Muscle of back (tissue), 11 donors: ENCODE measurements around the gene PLA2G6. TPM values are rescaled to one million over a fixed set of nuclear protein-coding genes. Genes with fewer than 3 reads are reported as not detected.
"Not testable (repeated sequence)": the region's sequence is repeated elsewhere in the genome, so short reads cannot be mapped to it uniquely, and the experiment has no call there.

Experiments
- DNase-seq, 3 donors: peaks; one replicate each; pipeline versions ENCODE4 v3.0.0 to v3.0.0-alpha.2; 2013
- polyA plus RNA-seq, 10 donors: library from polyadenylated mRNA; unstranded; fragments of 120-200 nt; gene quantifications; one replicate each; pipeline ENCODE4 v1.2.1, GENCODE V29; 2013; ENCODE audit not compliant: insufficient read length in 10 of 10

The PLA2G6 gene
- polyA plus RNA-seq, 10 donors: 7.3 to 14.9 (median 10.4) TPM

- no peak for DNase-seq
Measured at GRCh38 chr22:38192475-38192863, 10.8 kb upstream of the PLA2G6 start.

DNA sequence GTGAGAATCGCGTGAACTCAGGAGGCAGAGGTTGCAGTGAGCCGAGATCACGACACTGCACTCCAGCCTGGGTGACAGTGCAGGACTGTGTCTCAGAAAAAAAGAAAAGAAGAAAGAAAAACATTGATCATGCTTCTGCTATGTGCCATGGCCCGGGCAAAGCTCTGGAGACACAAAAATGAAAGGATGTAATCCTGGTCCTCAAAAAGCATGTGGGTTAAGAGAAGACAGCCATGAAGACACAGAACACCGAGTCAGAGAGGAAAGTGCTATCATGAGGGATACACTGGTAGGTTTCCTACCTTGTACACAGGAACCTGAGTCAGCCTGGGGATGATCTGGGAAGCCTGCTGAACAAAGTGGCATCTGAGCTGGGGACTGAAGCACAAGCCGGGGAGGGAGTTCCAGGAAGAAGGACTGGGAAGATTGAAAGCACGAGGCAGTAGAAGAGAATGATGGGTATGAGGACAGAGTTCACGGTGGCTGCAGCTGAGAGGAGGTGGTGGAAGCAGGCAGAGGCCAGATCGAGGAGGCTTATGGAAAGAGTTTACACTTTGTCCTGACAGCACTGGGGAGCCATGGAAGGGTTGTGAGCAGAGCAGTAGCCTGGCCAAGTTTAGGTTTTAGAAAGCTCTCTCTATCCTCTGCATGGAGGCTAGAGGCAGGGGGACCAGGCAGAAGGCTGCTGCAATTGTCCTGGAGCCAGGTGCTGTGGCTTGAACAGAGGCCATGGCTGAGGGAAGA lies 10.3 kb upstream of the PLA2G6 start:
- DNase-seq: no peak

- DNase-seq: no peak
Measured at GRCh38 chr22:38191055-38191454, 9.4 kb upstream of the PLA2G6 start.

- DNase-seq: no peak
Measured at GRCh38 chr22:38190581-38190980, 9.0 kb upstream of the PLA2G6 start.

- no peak for DNase-seq
Measured at GRCh38 chr22:38189104-38189503, 7.5 kb upstream of the PLA2G6 start.

- no peak for DNase-seq
Measured at GRCh38 chr22:38187413-38188212, 6.0 kb upstream of the PLA2G6 start.

GRCh38 chr22:38186429-38186828 lies 4.8 kb upstream of the PLA2G6 start:
- no peak for DNase-seq

GRCh38 chr22:38184788-38185187 lies 3.2 kb upstream of the PLA2G6 start:
- DNase-seq: no peak

DNA sequence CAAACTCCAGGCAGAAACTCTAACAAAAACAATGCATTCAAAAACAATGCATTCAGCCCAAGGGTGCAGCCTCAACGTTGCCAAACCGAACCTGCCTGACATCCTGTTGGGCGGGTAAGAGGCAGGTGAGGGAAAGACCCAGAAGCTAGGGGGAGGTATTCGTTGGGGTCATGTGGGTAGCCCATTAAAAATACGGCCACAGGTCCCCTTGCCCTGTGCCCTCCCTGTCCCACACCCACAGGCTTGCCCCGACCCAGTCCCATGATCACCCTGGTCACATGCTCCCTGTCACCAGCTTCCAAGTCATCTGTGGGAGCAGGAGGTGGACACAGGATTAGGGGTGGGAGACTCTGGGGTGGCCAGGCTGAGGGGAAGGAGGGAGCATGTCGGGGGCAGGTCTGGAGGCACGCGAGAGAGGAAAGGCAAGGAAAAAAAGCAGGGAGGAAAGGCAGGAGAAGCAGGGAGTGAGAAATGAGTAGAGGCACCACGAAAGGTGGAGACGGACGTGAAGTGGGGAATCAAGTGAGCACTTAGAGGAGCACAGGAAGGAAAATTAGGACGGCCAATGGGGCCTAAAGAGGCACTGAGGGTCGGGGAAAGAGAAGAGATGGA lies 683 bp downstream of the PLA2G6 start:
- peak in 1 of 3 donors; percentile 58 for DNase-seq

DNA sequence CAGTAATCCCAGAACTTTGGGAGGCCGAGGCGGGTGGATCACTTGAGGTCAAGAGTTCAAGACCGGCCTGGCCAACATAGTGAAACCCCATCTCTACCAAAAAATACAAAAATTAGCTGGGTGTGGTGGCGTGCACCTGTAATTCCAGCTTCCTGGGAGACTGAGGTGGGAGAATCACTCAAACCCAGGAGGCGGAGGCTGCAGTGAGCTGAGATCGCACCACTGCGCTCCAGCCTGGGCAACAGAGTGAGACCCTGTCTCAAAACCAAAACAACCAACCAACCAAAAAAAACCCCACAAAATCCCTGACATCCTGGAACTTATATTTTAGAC lies 3.1 kb downstream of the PLA2G6 start:
- DNase-seq: not testable (repeated sequence)

DNA sequence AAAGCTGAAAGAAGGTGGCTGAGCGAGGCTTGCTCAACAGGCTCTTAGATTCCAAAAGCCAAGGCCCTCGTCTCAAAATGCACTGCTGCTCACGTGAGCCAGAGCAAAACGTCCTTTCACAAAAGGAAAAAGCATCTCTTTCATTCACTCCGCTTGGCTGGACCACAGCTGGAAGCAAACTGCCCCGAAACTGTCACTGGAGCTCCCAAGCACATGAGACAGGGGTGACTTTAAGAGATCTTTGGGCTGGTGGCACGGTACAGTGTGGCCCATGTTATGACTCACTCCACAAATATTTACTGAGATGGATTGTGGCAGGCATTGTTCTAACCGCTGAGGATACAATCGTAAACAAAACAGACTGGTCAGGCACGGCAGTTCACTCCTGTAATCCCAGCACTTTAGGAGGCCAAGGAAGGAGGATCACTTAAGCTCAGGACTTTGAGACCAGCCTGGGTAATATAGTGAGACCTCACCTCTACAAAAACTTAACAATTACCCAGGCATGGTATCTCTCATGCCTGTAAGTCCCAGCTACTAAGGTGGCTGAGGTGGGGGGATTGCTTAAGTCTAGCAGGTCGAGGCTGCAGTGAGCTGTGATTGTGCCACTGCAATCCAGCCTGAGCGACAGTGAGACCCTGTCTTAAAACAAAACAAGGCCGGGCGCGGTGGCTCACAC lies 3.6 kb downstream of the PLA2G6 start:
- DNase-seq: no peak

GRCh38 chr22:38177571-38177925 lies 4.1 kb downstream of the PLA2G6 start:
- DNase-seq: not testable (repeated sequence)

- no peak for DNase-seq
Measured at GRCh38 chr22:38177044-38177443, 4.6 kb downstream of the PLA2G6 start.

- DNase-seq: peak; percentile 70 to 83 (median 79)
Measured at GRCh38 chr22:38176170-38176741, 5.4 kb downstream of the PLA2G6 start.

DNA sequence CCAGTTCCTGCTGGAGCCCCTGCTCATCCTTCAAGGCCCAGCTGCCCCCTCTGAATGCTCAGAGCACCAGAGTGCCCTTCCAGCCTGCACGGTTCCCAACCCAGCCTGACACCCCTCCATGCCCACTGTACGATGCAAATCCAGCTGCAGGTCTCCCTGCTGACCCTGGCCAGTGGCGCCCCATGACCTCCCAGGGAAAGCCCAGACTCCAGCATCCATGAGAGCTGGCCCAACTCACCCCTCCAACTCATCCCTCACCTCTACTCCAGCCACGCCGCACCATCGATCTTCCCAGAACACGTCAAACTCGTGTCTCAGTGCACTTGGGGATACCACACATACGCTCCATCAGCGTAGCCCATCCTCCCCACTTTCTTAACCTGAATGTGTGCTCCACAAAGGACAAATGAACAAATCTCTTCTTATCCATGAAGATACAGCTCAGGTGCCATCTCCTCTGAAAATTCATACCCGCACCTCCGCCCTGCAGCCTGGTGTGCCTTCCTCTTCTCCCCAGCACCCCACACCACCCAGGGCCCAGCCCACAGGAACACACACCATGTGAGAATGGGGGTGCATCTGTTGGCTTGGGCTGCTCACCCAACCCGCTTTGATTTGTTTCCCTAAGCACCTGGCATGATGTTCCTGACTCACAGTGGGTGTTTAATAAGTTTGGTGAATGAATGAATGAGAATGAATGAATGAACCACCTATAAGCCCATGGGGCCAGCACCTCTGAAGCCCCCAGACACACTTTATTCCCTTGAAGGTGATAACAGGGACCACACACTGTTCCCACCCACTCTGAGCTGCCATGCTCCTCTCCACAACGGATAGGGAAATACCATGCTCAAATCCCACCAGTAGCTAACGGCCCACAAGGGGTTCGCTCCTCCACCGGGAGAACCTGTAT lies 6.2 kb downstream of the PLA2G6 start:
- DNase-seq: no peak

DNA sequence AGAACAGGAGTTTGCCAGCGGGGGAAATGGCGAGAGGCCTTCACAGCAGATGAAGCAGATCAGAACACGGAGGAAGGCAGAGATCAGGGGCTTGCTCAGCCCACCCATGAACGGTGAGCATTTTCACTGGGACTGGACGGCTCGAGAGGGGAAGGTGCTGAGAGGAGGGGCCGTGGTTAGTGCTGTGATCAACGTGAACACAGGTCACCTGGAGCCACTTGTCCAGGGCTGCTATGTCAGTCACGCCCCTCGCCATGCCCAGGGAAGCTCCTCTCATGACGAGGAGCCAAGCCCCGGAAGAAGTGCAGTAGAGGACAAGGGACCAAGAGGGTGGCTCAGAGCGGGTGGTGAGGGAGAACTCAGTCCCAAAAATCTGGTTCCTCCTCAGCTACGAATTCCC lies 7.0 kb downstream of the PLA2G6 start:
- DNase-seq: no peak

DNA sequence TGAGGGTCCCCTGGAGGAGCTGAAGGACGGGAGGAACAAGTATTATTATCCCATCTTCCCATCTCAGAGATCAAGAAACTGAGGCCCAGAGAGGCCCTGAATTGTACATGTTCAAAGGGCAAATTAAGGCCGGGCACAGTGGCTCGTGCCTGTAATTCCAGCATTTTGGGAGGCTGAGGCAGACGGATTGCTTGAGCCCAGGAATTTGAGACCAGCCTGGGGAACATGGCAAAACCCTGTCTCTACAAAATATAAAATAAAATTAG lies 8.1 kb downstream of the PLA2G6 start:
- DNase-seq: no peak

DNA sequence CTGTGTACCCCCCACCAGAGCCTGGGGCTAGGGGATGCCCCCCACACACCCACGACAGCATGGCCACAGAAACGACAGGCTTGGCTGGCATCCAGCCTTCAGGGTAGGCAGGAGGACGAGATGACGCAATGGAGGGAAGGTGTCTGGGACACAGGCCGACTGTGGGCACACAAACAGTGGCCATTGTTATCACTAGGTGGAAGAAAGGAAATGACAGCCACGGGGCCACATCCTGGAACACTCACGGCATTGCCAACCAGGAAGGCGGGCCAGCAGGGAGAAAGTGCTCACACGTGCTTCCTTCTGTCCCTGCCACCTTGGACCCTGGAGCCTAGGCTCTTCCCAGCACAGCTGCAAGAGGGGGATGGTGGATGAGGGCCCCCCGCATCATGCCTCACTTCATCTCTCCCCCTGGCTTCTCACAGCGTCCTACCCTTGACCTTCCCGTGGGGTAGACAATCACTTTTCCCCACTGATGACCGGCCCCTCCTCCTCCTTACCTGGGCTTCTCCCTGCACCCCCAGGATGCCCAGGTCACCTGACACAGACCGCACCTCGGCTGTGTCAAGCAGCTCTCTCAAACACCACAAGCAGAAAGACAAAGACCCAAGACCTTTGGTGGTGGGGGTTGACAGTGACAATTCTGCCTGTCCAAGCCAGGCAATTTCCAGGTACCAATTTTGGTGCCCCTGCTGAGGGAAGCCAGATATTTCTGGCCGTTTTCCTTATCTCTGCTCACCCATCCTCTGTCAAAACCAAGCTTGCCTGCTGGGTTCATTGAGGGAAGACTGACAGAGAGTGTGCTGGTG lies 8.6 kb downstream of the PLA2G6 start:
- peak in 1 of 3 donors; percentile 55 for DNase-seq

DNA sequence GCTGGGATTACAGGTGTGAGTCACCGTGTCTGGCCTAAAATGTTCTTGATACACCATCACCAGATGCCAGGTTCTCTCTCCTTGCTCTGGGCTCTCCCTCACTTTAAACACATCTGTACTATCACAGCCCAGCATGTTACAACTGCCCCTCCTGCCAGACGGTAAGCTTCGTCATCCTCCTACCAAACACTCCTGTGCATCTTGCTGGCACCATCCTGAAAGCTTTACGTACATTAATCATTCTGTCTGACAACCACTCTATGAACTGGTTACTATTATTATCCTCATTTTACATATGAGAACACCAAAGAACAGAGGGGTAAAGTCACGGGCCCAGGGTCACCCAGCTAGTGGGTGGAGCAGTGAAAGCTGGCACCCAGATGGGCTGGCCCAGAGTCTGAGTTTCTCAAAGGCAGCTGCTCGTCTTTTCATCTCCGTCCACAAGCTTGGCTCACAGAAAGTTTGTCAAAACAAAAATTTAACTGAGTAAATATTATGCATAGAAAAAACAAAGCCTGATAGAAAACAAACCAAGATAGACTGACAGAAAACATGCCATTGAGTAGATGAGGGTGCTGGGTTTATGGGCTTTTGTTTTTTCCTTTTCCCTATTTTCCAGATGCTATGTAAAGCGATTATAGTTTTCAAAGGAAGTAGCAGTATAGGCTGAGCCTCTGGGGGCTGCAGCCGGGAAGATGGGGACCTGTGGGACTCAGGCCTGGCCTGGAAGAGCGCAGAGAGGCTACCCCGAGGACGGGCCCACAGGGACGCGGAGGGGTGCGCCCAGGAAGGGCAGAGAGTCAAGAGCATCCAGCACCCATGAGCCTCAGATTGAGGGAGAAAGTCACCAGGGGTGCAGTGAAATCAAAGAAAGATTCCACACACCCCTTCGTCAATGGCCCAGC lies 9.5 kb downstream of the PLA2G6 start:
- DNase-seq: no peak
